ENCODE measurements around the gene CSMD2.

GRCh38 chr1:34199927-34200326, 34.9 kb upstream of the CSMD2 start:
- TF ChIP-seq POLR2AphosphoS5 (IDR thresholded peaks at IDR 0.05; ENCODE audit: low read depth, low read length) (no peak), TAF1 (IDR thresholded peaks at IDR 0.05; ENCODE audit: borderline replicate concordance, insufficient read depth, low read length) (no peak), REST (IDR thresholded peaks at IDR 0.05; ENCODE audit: insufficient read depth in 1 of 2, low read depth in 2 of 2, low read length in 2 of 2) (no peak), SIN3A (IDR thresholded peaks at IDR 0.05; ENCODE audit: borderline replicate concordance, insufficient read depth, low read length) (no peak)

Data from PFSK-1 (cell line).